ENCODE results near the gene SUPT20HL2.
"Not testable (repeated sequence)": the region's sequence is repeated elsewhere in the genome, so short reads cannot be mapped to it uniquely, and the experiment has no call there.

The SUPT20HL2 gene

DNA sequence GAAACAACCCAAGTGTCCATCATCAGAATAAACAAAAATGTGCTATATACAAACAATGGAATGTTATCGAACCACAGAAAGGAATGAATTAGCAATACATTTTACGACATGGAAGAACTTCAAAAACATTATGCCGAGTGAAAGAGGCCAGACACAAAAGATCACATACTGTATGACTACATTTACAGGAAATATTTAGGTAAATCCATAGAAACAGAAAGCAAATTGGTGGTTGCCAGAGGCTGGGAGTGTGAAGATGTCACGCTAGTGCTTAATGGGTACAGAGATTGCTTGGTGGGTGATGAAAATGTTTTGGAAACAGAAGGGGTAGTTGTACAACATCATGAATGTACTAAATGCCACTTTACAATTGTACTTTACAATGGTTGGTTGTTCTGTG is 5.1 kb downstream of the SUPT20HL2 start:
- DNase-seq = not testable (repeated sequence)

DNA sequence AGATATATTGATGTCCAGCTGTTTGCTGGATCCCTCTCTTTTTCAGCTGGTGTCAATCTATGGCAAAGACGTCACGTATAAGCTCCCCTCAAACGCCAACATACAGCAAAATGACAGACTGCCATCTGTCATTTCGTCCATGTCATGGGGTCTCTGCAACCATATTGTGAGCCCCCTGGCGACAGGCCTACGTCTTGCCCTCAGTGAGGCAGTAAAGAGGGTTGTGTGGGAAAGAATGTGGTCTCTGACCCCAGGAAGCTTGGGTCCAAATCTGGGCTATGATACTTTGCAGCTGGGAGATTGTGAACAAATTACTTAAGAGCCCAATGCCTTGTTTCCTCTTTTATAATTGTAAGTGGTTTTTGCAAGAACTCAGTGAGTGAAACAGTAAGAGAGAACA is 7.4 kb downstream of the SUPT20HL2 start:
- DNase-seq = no peak

DNA sequence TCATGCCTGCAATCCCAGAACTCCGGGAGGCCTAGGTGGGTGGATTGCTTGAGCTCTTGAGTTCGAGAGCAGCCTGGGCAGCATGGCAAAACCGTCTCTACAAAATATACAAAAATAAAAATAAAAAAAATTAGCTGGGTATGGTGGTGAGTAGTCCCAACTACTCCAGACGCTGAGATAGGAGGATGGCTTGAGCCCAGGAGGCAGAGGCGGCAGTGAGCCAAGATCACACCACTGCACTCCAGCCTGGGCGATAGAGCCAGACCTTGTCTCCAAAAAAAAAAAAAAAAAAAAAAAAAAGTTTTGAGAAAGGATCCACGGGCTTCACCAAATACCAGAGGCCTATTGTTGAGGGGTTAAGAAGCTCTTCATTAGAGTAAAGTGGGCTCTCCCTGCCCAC is 8.0 kb downstream of the SUPT20HL2 start:
- no peak for DNase-seq

DNA sequence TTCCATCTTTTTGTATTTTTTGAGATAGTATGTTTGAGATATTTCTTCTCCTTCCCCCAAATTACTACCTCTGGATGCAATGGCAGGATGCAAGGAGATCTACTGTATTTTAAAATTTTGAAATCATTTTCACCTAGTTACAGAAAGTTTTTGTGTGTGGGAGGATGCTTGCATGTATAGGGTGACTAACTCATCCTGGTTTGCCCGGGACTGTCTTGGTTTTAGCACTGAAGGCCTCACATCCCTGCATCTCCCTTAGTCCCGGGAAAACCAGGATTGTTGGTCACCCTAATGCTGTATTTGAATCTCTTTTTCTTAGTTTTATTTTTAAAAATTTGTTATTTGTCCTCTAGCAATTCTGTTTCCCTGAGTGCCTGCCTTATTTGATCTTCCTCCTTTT is 12.1 kb downstream of the SUPT20HL2 start:
- no peak for DNase-seq

DNA sequence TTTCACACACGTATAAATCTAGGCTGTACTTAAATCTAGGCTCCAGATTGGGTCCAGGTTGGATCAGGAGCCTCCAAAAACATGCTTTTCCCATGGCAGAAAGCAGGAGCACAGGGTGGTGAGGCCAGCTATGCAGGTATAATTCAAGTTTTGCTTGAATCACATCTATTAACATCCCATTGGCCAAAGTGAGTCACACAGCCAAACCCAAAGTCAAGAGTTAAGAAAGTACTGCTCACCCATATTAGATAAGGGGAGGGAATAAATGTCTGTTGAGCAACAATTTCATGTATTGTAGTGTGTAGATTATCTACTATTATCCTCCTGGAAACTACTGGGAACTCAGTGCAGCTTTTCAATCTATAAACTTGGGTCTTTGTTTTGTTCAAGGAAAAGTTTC is 12.8 kb downstream of the SUPT20HL2 start:
- no peak for DNase-seq

DNA sequence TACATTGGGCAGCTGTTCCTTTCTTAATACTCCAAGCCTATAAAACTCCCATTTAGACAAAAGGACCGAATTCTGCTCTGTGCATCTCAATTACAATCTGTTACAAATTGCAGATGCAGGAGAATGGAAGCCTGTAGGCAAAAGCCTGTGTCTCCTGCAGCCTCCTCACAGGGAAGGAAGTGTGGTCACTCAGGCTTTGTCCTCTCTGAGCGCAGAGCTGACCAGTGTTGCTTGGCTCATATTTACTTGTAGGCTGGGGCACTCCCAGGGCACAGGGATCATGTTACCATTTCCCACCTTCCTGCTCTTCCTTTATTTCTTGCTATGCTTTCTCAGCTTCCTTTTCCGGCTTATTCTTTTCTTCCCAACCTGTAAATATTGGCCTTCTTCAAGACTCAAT is 15.7 kb downstream of the SUPT20HL2 start:
- no peak for DNase-seq

DNA sequence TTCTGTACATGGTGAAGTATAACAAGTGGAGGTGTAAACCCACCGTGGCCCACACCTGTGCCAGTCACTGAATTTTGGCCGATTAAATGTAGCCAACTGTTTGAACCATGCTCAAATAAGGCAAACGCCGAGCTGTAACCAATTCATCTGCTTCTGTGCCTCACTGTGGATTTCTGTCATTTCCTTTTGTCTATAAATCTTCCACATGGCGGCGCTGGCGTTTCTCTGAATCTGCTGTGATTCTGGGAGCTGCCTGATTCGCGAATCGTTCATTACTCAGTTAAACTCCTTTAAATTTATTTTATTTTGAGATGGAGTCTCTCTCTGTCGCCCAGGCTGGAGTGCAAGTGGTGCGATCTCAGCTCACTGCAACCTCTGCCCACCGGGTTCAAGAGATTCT is 19.2 kb downstream of the SUPT20HL2 start:
- DNase-seq = no peak

DNA sequence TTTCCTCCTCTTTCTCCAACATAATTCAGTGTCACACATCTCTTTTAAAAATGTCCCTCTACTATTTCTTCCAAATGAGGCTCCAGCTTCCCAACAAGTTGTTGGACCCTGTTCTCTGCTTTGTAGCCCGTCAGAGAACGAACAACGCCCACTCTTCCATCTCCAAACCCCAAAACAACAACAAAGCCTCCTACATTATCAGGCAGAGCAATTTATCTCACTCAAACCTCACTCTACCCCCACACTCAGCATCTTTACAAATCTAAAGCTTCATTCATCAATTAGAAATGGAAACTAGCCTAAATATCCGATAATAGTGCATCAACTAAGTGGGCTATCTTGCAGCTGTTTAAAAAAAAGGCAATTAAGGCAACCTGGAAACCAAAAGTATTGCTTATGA is 20.5 kb downstream of the SUPT20HL2 start:
- no peak for DNase-seq

DNA sequence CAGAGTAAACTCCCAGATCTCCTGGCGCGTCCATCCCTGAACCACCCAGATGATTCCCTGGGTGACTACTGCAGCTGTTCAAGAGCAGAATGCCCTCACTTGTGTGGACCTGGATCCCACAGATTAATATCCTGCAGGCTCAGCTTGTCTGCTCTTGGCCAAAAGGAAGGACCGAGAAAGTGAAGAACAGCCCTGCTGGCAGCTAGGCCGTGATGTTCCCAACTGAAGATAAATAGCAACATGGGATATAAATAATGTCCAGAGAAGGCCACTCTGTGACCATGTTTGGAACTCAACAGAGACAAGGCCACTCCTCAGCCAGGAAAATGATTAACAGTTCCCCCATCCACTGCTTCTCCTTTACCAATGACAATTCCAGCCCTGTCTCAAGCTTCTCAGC is 21.5 kb downstream of the SUPT20HL2 start:
- DNase-seq = no peak

DNA sequence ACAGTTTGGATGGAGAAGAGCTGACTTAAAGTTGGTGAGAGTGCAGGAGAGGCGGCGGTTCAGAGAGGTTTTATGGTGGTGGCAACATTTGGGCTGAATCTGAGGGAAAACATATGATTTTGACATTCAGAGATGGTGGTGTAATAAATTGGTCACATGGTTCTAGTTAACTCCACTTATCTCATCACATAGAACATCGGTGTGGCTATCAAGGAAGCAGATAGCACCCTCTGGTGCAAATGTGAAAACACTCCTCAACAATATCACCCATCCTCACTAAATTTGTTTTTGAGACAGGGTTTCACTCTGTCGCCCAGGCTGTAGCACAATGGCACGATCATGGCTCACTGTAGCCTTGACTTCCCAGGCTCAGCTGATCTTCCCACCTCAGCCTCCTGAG is 28.8 kb downstream of the SUPT20HL2 start:
- no peak for DNase-seq

DNA sequence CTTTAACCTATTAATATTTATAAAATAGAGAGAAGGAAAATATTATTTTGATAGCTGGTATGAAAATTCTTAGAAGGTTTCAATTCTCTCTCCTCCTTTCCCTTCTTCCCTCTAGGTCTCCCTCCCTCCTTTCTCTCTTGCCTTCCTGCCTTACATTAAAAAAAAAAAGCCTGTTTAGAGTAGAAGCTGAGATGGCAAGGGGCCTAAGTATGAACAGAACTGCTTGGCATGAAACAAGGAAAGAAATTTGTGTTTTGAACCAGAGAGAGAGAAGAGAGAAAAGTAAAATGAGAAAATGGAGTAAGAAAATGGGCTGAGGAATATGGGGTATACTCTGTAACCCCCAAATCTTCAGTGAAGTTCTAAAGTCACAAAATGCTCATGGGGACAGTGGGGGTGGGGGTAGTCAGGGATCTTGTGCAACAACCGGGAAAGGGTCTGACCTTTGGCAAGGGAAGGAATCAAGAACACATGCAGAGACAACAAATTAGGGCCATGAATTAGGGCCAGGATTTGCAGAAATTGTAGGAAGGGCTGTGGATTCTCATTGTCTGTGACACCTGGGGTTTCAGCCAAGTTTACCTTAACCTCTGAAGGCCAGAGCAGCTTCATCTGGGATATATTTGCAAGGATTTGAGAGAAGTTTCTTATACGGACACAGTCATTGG is 30.6 kb downstream of the SUPT20HL2 start:
- DNase-seq = no peak

DNA sequence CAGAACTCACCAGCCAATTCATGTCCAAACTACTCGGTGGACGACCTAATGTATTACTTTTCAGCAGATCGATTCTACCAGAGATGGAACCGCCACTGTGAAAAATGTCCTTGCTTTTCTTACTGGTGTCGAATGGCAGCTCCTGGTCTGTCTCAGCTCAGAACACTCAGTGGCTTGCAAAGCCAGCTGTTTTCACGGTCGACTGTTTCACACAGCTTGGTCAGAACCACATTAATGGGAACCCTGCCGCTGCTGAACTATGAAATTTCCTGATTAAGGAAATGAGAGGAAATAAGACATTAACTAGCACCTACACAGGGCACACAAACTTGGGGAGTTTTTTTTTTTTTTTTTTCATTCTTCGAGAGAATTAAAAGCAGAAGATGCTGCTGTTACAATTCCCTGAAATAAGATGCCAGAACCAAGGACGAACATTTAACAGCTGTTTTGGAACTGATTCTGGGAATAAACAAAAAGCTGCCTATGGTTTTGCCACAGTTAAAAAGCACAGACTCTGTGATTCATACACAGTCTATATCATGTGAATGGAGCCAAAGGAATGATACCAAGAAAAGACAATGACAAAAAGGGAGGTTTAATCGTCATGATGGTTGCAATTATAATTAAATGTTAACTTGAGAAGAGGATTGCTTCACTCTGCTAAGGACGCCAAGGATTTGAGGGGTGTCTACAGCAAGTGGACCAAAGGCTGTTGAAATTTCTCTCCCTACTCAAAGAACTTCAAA is 31.3 kb downstream of the SUPT20HL2 start:
- DNase-seq = no peak

DNA sequence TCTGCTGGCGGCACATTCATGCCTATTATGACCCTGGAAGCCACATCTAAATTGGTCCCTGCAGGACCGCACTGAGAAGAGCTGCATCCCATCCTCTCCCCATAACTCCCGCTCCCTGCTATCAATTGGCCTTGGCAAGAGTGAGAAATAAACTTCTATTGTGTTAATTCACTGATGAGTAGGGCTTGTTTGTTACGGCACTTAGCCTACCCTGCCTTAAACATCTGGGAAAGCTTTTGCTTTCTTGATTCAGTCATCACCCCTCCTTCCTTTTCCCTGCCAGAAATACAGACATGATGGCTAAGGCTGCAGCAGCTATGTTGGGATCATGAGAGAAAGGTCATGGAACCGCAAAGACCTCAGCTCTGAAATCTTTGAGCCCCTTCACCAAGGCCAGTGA is 36.5 kb downstream of the SUPT20HL2 start:
- no peak for DNase-seq

DNA sequence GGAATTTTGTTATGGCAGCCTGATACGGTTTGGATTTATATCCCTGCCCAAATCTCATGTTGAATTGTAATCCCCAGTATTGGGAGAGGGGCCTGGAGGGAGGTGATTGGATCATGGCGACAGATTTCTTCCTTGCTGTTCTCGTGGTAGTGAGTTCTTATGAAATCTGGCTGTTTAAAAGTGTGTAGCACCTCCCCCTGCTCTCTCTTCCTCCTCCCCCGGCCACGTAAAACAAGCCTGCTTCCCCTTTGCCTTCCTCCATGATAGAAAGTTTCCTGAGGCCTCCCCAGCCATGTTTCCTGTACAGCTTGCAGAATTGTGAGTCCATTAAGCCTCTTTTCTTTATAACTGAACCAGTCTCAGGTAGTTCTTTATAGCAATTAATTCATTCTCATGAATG is 37.9 kb downstream of the SUPT20HL2 start:
- DNase-seq = no peak

DNA sequence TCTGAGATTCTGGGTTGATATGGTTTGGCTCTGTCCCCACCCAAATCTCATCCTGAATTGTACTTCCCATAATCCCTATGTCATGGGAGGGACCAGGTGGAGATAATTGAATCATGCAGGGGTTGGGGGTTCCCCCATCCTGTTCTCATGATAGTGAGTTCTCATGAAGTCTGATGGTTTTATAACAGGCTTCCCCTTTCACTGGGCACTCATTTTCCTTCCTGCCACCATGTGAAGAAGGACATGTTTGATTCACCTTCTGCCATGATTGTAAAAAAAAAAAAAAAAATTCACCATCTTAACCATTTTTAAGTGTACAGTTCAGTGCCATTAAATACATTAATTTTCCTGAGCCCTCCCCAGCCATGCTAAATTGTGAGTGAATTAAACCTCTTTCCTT is 42.6 kb downstream of the SUPT20HL2 start:
- DNase-seq = no peak

DNA sequence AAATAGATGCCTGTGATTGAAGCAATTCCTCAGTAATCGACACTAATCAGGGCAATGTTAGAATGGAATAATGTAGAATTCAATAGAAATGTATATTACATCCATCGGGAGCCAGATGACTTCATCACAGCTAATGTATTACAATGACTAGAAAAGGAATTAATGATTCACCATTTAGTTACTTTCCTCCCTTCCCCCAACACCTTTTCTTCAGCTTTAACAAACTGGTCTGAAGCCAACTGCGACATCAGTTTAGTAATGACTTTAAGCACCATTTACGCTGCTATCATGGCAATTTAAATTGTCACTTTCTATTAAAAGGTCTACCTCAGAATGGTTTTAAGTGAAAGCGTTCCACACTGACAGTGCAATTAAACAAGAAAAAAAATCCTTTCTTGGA is 45.1 kb downstream of the SUPT20HL2 start:
- DNase-seq = no peak

DNA sequence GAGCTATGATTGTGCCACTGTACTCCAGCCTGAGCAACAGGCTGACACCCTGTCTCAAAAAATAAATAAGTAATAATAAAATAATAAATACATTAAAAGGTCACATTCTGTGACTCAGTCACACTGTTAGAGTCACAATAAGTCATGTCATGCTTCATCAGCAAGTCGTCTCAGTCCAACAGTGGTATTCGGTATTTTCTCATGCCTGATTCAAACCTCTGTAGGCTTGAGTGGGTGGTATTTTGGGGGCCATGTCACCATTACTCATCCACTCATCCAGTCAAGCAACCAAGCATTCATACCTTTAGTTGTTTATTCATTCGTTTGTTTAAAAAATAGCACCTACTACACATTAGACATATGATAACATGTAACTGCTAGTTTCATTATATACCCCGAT is 46.9 kb downstream of the SUPT20HL2 start:
- DNase-seq = no peak

DNA sequence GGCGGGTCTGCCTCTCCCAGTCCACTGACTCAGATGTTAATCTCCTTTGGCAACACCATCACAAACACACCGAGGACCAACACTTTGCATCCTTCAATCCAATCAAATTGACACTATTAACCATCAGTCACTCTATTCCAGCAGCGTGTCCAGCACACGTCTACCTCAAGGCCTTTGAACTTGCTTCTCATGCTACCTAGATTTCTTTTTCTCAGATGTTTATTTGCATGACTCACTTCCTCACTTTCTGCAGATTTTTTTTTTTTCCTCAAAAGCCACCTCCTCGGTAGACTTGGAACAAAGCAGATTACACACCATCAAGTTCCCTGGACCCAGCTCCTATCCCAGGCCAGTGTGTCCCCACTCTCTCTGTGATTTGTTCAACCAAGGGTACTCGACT is 49.5 kb downstream of the SUPT20HL2 start:
- no peak for DNase-seq

DNA sequence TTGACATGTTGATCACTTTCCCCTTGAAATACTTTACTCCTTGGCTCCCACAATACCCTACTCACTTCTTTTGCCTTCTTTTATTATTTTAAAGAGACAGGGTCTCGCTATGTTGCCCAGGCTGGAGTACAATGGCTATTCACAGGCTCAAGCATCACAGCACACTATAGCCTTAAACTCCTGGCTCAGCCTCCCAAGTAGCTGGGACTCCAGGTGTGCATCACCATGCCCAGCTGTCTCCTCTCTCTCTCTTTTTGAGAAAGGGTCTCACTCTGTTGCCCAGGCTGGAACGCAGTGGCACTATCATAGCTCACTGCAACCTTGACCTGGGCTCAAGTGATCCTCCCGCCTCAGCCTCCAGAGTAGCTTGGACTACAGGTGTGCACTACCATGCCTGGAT is 51.6 kb downstream of the SUPT20HL2 start:
- DNase-seq = no peak

Data from CD4-positive, alpha-beta T cell treated with Interleukin-1 beta for 1 hour (primary cell).